Measurements from ENCODE around the gene NUP210.
"Not testable (repeated sequence)": the region's sequence is repeated elsewhere in the genome, so short reads cannot be mapped to it uniquely, and the experiment has no call there.

Gene NUP210

DNA sequence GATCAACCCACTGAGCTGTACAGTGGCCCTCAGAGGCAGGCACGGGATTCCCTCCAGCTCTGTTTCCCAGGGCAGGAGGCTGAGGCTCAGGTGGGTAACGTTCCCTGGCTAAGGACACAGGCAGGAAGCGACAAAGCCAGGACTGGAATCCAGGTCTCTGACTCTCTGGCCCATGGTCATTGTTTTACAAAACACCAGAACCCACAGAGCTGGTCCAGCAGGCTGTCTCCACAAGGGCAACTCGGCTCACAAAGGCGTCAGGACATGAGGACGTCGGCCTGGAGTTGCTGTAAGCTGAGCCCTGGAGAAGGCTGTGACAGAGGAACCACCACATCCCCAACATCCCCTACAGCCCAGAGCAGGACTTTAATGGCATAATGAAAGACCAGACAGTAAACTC is 30.7 kb downstream of the NUP210 start:
- DNase-seq (ENCODE audit: extremely low spot score) = no peak
- ChIA-PET POLR2A (no interaction called here), CTCF (interaction anchor here (1.3 to 2.7 kb wide), 2 partner anchors 10 to 64 kb away, joined by 4 to 13 read pairs; no protein-coding TSS in a partner anchor)
- no peak for TF ChIP-seq CTCF (IDR thresholded peaks at IDR 0.05; ENCODE audit: control extremely low read depth, extremely low read depth, low read depth, missing control alignments)

- POLR2A ChIA-PET = no interaction called here
- no peak for DNase-seq (ENCODE audit: extremely low spot score)
- CTCF ChIA-PET = interaction anchor here (1.3 to 2.7 kb wide), 2 partner anchors 10 to 64 kb away, joined by 4 to 13 read pairs; no protein-coding TSS in a partner anchor
- no peak for TF ChIP-seq CTCF (IDR thresholded peaks at IDR 0.05; ENCODE audit: control extremely low read depth, extremely low read depth, low read depth, missing control alignments)
These were observed 31.3 kb downstream of the NUP210 start for GRCh38 chr3:13388816-13389215.

DNA sequence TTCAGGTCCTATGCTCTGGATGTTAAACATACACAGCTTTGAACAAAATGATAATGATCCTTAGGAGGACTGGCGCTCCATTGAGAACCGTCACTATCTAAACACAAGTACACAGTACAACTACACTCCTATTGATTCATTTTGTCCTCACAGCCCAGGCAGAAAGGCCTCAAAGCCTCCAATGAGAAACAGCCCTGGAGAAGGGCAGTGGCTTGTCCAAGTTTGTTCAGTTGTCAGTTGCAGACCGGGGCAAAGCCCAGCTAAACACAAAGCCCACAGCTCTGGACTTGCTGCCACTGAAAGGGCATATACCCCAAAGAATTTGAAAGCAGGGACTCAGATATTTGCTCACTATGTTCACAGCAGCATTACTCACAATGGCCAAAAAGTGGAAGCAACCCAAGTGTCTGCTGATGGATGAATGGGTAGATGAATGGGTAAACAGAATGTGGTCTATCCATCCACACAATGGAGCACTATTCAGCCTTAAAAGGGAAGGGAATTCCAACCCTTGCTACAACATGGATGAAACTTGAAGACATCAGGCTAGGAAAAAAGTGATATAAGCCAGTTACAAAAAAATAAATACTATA is 34.7 kb downstream of the NUP210 start:
- ChIA-PET POLR2A (no interaction called here), CTCF (interaction anchor here (1.2 kb wide), 1 partner anchor 34 kb away, joined by 3 read pairs; no protein-coding TSS in a partner anchor)
- no peak for TF ChIP-seq CTCF (IDR thresholded peaks at IDR 0.05; ENCODE audit: control extremely low read depth, extremely low read depth, low read depth, missing control alignments)
- no peak for DNase-seq (ENCODE audit: extremely low spot score)

GRCh38 chr3:13380971-13381370 is 39.2 kb downstream of the NUP210 start:
- TF ChIP-seq CTCF (IDR thresholded peaks at IDR 0.05; ENCODE audit: control extremely low read depth, extremely low read depth, low read depth, missing control alignments) = no peak
- no peak for DNase-seq (ENCODE audit: extremely low spot score)
- ChIA-PET CTCF (no interaction called here), POLR2A (no interaction called here)

DNA sequence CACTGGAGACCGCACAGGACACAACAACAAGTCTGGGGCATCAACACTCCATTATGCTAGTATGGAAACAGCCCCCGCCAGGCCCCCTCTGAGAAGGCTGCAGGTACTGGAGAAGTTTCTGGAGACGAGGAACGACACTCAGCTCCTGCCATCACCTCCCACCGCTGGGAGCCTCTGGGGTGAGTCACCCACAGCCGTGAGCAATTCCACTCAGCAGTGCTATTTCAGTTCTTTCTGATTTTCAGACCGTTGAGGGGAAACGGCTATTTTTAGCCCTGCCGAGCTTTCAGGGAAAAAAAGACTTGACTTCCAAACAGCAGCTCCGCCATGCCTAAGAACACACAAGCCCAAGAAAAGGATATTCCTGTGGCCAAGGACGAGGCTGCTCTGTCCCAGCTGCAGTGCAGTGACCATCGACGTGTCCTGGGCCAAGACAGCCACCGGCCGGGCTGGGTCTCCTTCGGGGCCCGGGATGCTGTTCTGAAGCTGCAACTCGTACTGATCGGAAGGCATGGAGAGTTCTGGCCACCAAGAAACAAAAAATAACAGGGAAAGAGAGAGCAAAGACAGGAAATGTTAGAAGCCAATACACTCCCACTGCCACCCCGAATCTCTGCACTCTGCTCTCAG is 40.8 kb downstream of the NUP210 start:
- TF ChIP-seq CTCF (IDR thresholded peaks at IDR 0.05; ENCODE audit: control extremely low read depth, extremely low read depth, low read depth, missing control alignments) = no peak
- ChIA-PET POLR2A (no interaction called here), CTCF (interaction anchor here (0.8 to 1.9 kb wide), 3 partner anchors 10 to 73 kb away, joined by 3 to 4 read pairs (median 4); no protein-coding TSS in a partner anchor)
- no peak for DNase-seq (ENCODE audit: extremely low spot score)

GRCh38 chr3:13378155-13378554 is 42.0 kb downstream of the NUP210 start:
- no peak for DNase-seq (ENCODE audit: extremely low spot score)
- TF ChIP-seq CTCF (IDR thresholded peaks at IDR 0.05; ENCODE audit: control extremely low read depth, extremely low read depth, low read depth, missing control alignments) = no peak
- ChIA-PET POLR2A (no interaction called here), CTCF (interaction anchor here (0.9 to 1.9 kb wide), 2 partner anchors 11 to 74 kb away, joined by 4 read pairs; no protein-coding TSS in a partner anchor)

DNA sequence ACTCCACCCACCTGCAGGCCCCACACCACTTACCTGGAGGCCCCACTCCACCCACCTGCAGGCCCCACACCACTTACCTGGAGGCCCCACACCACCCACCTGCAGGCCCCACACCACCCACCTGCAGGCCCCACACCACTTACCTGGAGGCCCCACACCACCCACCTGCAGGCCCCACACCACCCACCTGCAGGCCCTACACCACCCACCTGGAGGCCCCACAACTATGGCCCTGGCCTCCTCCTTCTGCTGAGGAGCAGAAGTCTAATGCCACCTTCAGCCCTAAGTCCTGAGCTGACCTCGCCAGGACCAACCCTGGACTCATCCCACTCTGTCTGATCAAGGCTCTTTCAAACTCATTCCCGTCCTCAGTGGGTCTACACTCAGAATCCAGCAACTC is 42.4 kb downstream of the NUP210 start:
- POLR2A ChIA-PET; CTCF ChIA-PET; DNase-seq (ENCODE audit: extremely low spot score): not testable (repeated sequence)

Data from GM10248 (cell line).